ENCODE measurements around the gene ATPAF2. TPM values are rescaled to one million over a fixed set of nuclear protein-coding genes. Genes with fewer than 3 reads are reported as not detected.
"Not testable (repeated sequence)": the region's sequence is repeated elsewhere in the genome, so short reads cannot be mapped to it uniquely, and the experiment has no call there.

Gene ATPAF2
- total RNA-seq, 1 experiment from 2014 or later = 46.1 TPM

DNA sequence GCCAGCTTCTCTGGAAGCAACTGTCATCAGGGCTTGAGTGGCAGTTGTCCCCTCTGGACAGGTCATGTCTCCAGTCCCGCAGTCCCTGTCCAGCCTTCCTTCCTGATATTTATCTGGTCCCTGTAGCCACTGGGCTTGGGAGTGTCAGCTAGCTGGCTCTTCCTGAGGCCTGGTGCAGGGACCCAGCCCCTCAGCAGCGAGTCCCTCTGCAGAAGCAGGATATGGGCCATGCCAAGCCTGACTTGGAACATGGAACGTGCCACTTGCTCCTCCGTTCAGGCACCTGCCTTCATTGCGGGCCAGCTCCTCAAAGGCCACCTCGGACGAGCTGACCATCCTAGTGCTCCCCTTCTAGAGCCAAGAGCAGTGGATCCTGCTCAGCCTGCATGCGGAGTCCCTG is 40.0 kb downstream of the ATPAF2 start:
- no peaks in the 10 kb centered on the region for H3K27me3 ChIP-seq (ENCODE audit: insufficient read depth, low read length)
- no peak overlapping the region for H3K4me2 ChIP-seq (ENCODE audit: low read length)
- no peaks in the 10 kb centered on the region for H3K79me2 ChIP-seq (ENCODE audit: insufficient read depth, low read length)
- H3K4me1 ChIP-seq (ENCODE audit: control insufficient read depth in 1 of 2, insufficient read depth in 2 of 2, low read length in 2 of 2) = peaks cover 0 to 12% of the 10 kb centered on the region in 2 experiments; a peak in 1 of 4 replicates
- no peaks in the 10 kb centered on the region for H3K9me2 ChIP-seq (ENCODE audit: insufficient read depth)
- POLR2A ChIA-PET = no interaction called here
- DNase-seq (ENCODE audit: low read depth, low spot score) (no peak), ATAC-seq (no peak)
- BruUV-seq (replicated peaks) = no TSS peak
- H4K20me1 ChIP-seq (ENCODE audit: insufficient read depth) = no peaks in the 10 kb centered on the region
- no peak overlapping the region for H3K27ac ChIP-seq (ENCODE audit: low read depth, low read length)
- no peaks in the 10 kb centered on the region for H3K9me3 ChIP-seq (ENCODE audit: control insufficient read depth in 1 of 2, insufficient read depth in 1 of 2, low read depth in 1 of 2, low read length in 2 of 2)
- intact Hi-C loops (cut with micrococcal nuclease) = no loop called here
- TF ChIP-seq, protein P1, sequence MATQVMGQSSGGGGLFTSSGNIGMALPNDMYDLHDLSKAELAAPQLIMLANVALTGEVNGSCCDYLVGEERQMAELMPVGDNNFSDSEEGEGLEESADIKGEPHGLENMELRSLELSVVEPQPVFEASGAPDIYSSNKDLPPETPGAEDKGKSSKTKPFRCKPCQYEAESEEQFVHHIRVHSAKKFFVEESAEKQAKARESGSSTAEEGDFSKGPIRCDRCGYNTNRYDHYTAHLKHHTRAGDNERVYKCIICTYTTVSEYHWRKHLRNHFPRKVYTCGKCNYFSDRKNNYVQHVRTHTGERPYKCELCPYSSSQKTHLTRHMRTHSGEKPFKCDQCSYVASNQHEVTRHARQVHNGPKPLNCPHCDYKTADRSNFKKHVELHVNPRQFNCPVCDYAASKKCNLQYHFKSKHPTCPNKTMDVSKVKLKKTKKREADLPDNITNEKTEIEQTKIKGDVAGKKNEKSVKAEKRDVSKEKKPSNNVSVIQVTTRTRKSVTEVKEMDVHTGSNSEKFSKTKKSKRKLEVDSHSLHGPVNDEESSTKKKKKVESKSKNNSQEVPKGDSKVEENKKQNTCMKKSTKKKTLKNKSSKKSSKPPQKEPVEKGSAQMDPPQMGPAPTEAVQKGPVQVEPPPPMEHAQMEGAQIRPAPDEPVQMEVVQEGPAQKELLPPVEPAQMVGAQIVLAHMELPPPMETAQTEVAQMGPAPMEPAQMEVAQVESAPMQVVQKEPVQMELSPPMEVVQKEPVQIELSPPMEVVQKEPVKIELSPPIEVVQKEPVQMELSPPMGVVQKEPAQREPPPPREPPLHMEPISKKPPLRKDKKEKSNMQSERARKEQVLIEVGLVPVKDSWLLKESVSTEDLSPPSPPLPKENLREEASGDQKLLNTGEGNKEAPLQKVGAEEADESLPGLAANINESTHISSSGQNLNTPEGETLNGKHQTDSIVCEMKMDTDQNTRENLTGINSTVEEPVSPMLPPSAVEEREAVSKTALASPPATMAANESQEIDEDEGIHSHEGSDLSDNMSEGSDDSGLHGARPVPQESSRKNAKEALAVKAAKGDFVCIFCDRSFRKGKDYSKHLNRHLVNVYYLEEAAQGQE (IDR thresholded peaks at IDR 0.05; ENCODE audit: low read depth) = no peak
- TF ChIP-seq, protein P2, sequence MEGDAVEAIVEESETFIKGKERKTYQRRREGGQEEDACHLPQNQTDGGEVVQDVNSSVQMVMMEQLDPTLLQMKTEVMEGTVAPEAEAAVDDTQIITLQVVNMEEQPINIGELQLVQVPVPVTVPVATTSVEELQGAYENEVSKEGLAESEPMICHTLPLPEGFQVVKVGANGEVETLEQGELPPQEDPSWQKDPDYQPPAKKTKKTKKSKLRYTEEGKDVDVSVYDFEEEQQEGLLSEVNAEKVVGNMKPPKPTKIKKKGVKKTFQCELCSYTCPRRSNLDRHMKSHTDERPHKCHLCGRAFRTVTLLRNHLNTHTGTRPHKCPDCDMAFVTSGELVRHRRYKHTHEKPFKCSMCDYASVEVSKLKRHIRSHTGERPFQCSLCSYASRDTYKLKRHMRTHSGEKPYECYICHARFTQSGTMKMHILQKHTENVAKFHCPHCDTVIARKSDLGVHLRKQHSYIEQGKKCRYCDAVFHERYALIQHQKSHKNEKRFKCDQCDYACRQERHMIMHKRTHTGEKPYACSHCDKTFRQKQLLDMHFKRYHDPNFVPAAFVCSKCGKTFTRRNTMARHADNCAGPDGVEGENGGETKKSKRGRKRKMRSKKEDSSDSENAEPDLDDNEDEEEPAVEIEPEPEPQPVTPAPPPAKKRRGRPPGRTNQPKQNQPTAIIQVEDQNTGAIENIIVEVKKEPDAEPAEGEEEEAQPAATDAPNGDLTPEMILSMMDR (IDR thresholded peaks at IDR 0.05 in 2 of 3, conservative IDR thresholded peaks at IDR 0.05 in 1 of 3; ENCODE audit: borderline replicate concordance in 1 of 3, insufficient read depth in 1 of 3, low read depth in 2 of 3, low read length in 2 of 3) = no peak
- no peak for TF ChIP-seq POLR2A (IDR thresholded peaks at IDR 0.05; ENCODE audit: borderline replicate concordance, extremely low read depth, insufficient read depth, insufficient read length)
- TF ChIP-seq ELF1 (IDR thresholded peaks at IDR 0.05; ENCODE audit: borderline replicate concordance, low read depth) = no peak
- TF ChIP-seq FOSL1 (IDR thresholded peaks at IDR 0.05; ENCODE audit: low read depth) = no peak
- TF ChIP-seq CEBPB (IDR thresholded peaks at IDR 0.05; ENCODE audit: low read depth) = no peak
- no peak for TF ChIP-seq EZH2 (IDR thresholded peaks at IDR 0.05)
- TF ChIP-seq SP1 (IDR thresholded peaks at IDR 0.05; ENCODE audit: low read depth) = no peak
- no peak for TF ChIP-seq EGR1 (IDR thresholded peaks at IDR 0.05; ENCODE audit: low read depth)
- no peak for TF ChIP-seq SIN3A (IDR thresholded peaks at IDR 0.05; ENCODE audit: low read depth)
- H3K4me3 ChIP-seq (replicated peaks in 1 of 2; ENCODE audit: low read depth in 1 of 2, low read length in 2 of 2) = no peak overlapping the region
- RAD21 ChIA-PET (ENCODE audit: low non-redundant PET in 1 of 2, low total read pairs in 2 of 2, uncharacterized antibody in 2 of 2, unreplicated experiment in 2 of 2) = no interaction called here
- H3K9ac ChIP-seq (ENCODE audit: low read length) = no peak overlapping the region
- CTCF ChIA-PET = no interaction called here
- H2AFZ ChIP-seq (ENCODE audit: low read depth, low read length, poor library complexity, severe bottlenecking) = no peak overlapping the region
- no peaks in the 10 kb centered on the region for H3K36me3 ChIP-seq (ENCODE audit: control insufficient read depth in 1 of 2, insufficient read depth in 2 of 2, low read length in 2 of 2)

DNA sequence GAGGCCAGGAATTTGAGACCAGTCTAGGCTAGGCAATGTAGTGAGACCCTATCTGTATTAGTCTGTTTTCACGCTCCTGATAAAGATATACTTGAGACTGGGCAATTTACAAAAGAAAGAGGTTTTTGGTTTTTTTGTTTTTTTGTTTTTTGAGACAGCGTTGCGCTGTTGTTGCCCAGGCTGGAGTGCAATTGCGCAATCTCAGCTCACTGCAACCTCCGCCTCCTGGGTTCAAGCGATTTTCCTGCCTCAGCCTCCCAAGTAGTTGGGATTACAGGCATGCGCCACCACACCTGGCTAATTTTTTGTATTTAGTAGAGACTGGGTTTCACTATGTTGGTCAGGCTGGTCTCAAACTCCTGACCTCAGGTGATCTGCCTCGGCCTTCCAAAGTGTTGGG is 43.1 kb downstream of the ATPAF2 start:
- H3K27me3 ChIP-seq (ENCODE audit: insufficient read depth, low read length); H3K79me2 ChIP-seq (ENCODE audit: insufficient read depth, low read length); CTCF ChIA-PET; BruUV-seq (replicated peaks); intact Hi-C loops (cut with micrococcal nuclease); H3K9ac ChIP-seq (ENCODE audit: low read length); H3K27ac ChIP-seq (ENCODE audit: low read depth, low read length); H2AFZ ChIP-seq (ENCODE audit: low read depth, low read length, poor library complexity, severe bottlenecking); H3K9me3 ChIP-seq (ENCODE audit: control insufficient read depth in 1 of 2, insufficient read depth in 1 of 2, low read depth in 1 of 2, low read length in 2 of 2); H3K9me2 ChIP-seq (ENCODE audit: insufficient read depth); H4K20me1 ChIP-seq (ENCODE audit: insufficient read depth); DNase-seq (ENCODE audit: low read depth, low spot score); H3K4me3 ChIP-seq (replicated peaks in 1 of 2; ENCODE audit: low read depth in 1 of 2, low read length in 2 of 2); POLR2A ChIA-PET; H3K4me2 ChIP-seq (ENCODE audit: low read length); RAD21 ChIA-PET (ENCODE audit: low non-redundant PET in 1 of 2, low total read pairs in 2 of 2, uncharacterized antibody in 2 of 2, unreplicated experiment in 2 of 2); H3K36me3 ChIP-seq (ENCODE audit: control insufficient read depth in 1 of 2, insufficient read depth in 2 of 2, low read length in 2 of 2); ATAC-seq: not testable (repeated sequence)
- peaks cover 8 to 23% of the 10 kb centered on the region in 2 experiments for H3K4me1 ChIP-seq (ENCODE audit: control insufficient read depth in 1 of 2, insufficient read depth in 2 of 2, low read length in 2 of 2)
